AG04450 (cell line): ENCODE measurements around the gene PSENEN. TPM values are rescaled to one million over a fixed set of nuclear protein-coding genes. Genes with fewer than 3 reads are reported as not detected.
"Not testable (repeated sequence)": the region's sequence is repeated elsewhere in the genome, so short reads cannot be mapped to it uniquely, and the experiment has no call there.

Experiments
- CTCF ChIA-PET: fragments of 300-600, 350-600 bp; formaldehyde crosslinking; extraction: SDS; loops from one replicate; lab custom pipeline; 2022; ENCODE audit warnings: antibody characterized with exemption, inconsistent platforms; lab: Charles Lee
- POLR2A ChIA-PET: fragments of 350-600 bp; formaldehyde crosslinking; extraction: SDS; loops from one replicate; lab custom pipeline; 2021; ENCODE audit warnings: antibody characterized with exemption, inconsistent platforms; lab: Yijun Ruan, JAX
- DNase-seq: peaks from one replicate; pipeline ENCODE4 v3.0.0-alpha.2; 2011; ENCODE audit warnings: low read depth, low spot score
- H3K27ac ChIP-seq: one replicate; pipeline ENCODE4 v1.5.1; 2012; ENCODE audit warnings: low read depth, low read length, control low read depth
- H3K27me3 ChIP-seq: one replicate; pipeline ENCODE4 v1.6.0; 2012; ENCODE audit warnings: low read length; ENCODE audit not compliant: control insufficient read depth, insufficient read depth
- H3K4me3 ChIP-seq: 2 replicates; pipeline ENCODE4 v1.5.1; 2011; ENCODE audit warnings: mild to moderate bottlenecking, low read depth, low read length, control low read depth
- H3K9me3 ChIP-seq: 2 replicates; pipeline ENCODE4 v1.5.1; 2012; ENCODE audit warnings: low read length; ENCODE audit not compliant: control insufficient read depth, insufficient read depth
- CTCF ChIP-seq: IDR thresholded peaks from 2 replicates; pipeline ENCODE4 v1.5.1; 2011; ENCODE audit warnings: low read depth, low read length, control low read depth, inconsistent platforms
- polyA plus RNA-seq: library from polyadenylated mRNA; depleted of rRNA; stranded (reverse); fragments of >200 nt; gene quantifications from 2 replicates; pipeline ENCODE4 v1.2.3, GENCODE V29; 2011

The PSENEN gene
- polyA plus RNA-seq, 1 experiment: 41.0 TPM

- CTCF ChIA-PET: interaction anchor here (0.6 kb wide), 1 partner anchor 70 kb away, joined by 3 read pairs; no protein-coding TSS in a partner anchor
- Histone ChIP-seq H3K27me3 (no peaks in the 10 kb centered on the region), H3K9me3 (no peaks in the 10 kb centered on the region), H3K4me3 (no peak overlapping the region), H3K27ac (no peak overlapping the region)
- no peak for TF ChIP-seq CTCF
- DNase-seq: no peak
- POLR2A ChIA-PET: interaction anchor here (1.5 kb wide), 1 partner anchor 7 kb away, joined by 3 read pairs; no protein-coding TSS in a partner anchor
Observed at GRCh38 chr19:35764432-35765315, 19.2 kb downstream of the PSENEN start.

GRCh38 chr19:35766571-35767104 lies 21.2 kb downstream of the PSENEN start:
- TF ChIP-seq CTCF: no peak
- no peaks in the 10 kb centered on the region for H3K27me3 ChIP-seq
- no peak overlapping the region for H3K4me3 ChIP-seq
- no peaks in the 10 kb centered on the region for H3K9me3 ChIP-seq
- ChIA-PET POLR2A (no interaction called here), CTCF (no interaction called here)
- no peak overlapping the region for H3K27ac ChIP-seq
- DNase-seq: no peak

GRCh38 chr19:35767288-35768081 lies 22.0 kb downstream of the PSENEN start:
- POLR2A ChIA-PET: interaction anchor here (0.6 kb wide), 1 partner anchor 227 kb away, joined by 4 read pairs; no protein-coding TSS in a partner anchor
- TF ChIP-seq CTCF: no peak
- no peaks in the 10 kb centered on the region for H3K9me3 ChIP-seq
- no peak overlapping the region for H3K27ac ChIP-seq
- no peak for DNase-seq
- no peaks in the 10 kb centered on the region for H3K27me3 ChIP-seq
- CTCF ChIA-PET: no interaction called here
- no peak overlapping the region for H3K4me3 ChIP-seq

GRCh38 chr19:35768082-35768421 lies 22.6 kb downstream of the PSENEN start:
- no peak for DNase-seq
- Histone ChIP-seq H3K4me3 (no peak overlapping the region), H3K9me3 (no peaks in the 10 kb centered on the region), H3K27ac (no peak overlapping the region), H3K27me3 (no peaks in the 10 kb centered on the region)
- CTCF ChIA-PET: no interaction called here
- no peak for TF ChIP-seq CTCF
- POLR2A ChIA-PET: no interaction called here

- H3K27ac ChIP-seq, CTCF ChIA-PET, H3K4me3 ChIP-seq, H3K9me3 ChIP-seq, DNase-seq, H3K27me3 ChIP-seq: not testable (repeated sequence)
- POLR2A ChIA-PET: interaction anchor here (0.6 to 1.0 kb wide), 2 partner anchors 32 to 65 kb away, joined by 3 read pairs; no protein-coding TSS in a partner anchor
Observed at GRCh38 chr19:35772362-35772761, 26.9 kb downstream of the PSENEN start.
